ENCODE measurements around the gene MYH16. TPM values are rescaled to one million over a fixed set of nuclear protein-coding genes. Genes with fewer than 3 reads are reported as not detected.

MYH16 gene
- total and polyA plus RNA-seq, 9 of the 15 experiments (the other 6 are each of a cell fraction or from before 2014, with no cell fraction given), result 0.09 TPM; not detected in 8

DNA sequence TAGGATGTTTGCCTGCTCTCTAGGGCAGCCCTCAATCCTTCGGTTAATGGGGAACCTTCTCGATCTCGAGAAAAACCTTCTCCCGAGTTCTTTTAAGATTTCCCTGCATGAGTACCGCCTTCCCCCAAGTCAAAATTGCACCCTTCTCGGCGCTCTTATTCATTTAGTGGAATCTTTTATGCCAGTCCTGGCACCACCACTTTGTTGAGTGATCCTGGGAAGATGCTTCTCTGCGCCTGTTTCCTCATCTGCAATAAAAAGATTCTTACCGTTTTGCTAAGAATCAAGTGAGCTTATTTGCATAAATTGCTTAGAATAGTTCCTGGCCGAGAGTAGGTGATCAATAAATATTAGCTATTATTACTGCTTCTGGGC, 53.8 kb downstream of the MYH16 start (continued):
- TF ChIP-seq, protein P1, sequence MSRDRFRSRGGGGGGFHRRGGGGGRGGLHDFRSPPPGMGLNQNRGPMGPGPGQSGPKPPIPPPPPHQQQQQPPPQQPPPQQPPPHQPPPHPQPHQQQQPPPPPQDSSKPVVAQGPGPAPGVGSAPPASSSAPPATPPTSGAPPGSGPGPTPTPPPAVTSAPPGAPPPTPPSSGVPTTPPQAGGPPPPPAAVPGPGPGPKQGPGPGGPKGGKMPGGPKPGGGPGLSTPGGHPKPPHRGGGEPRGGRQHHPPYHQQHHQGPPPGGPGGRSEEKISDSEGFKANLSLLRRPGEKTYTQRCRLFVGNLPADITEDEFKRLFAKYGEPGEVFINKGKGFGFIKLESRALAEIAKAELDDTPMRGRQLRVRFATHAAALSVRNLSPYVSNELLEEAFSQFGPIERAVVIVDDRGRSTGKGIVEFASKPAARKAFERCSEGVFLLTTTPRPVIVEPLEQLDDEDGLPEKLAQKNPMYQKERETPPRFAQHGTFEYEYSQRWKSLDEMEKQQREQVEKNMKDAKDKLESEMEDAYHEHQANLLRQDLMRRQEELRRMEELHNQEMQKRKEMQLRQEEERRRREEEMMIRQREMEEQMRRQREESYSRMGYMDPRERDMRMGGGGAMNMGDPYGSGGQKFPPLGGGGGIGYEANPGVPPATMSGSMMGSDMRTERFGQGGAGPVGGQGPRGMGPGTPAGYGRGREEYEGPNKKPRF (IDR thresholded peaks at IDR 0.05; ENCODE audit: low read depth, low read length), result no peak
- no peak for TF ChIP-seq CTBP1 (IDR thresholded peaks at IDR 0.05; ENCODE audit: borderline replicate concordance)
- no peak for TF ChIP-seq EP300 (IDR thresholded peaks at IDR 0.05; ENCODE audit: low read length)
- TF ChIP-seq TARDBP (IDR thresholded peaks at IDR 0.05), result no peak
- no peak for TF ChIP-seq NR2C2 (CRISPR knock-in tag; IDR thresholded peaks at IDR 0.05)
- no peak for TF ChIP-seq NR2C2 (tag; IDR thresholded peaks at IDR 0.05)
- no peak for TF ChIP-seq JUNB (CRISPR knock-in tag; conservative IDR thresholded peaks at IDR 0.05)
- TF ChIP-seq ZNF3 (CRISPR knock-in tag; IDR thresholded peaks at IDR 0.05), result no peak
- peak; percentile 97 for TF ChIP-seq ZKSCAN8 (CRISPR knock-in tag; IDR thresholded peaks at IDR 0.05)
- no peak for TF ChIP-seq TEAD2 (tag; IDR thresholded peaks at IDR 0.05)
- no peak for TF ChIP-seq ZNF239 (CRISPR knock-in tag; IDR thresholded peaks at IDR 0.05)
- TF ChIP-seq, protein P2, sequence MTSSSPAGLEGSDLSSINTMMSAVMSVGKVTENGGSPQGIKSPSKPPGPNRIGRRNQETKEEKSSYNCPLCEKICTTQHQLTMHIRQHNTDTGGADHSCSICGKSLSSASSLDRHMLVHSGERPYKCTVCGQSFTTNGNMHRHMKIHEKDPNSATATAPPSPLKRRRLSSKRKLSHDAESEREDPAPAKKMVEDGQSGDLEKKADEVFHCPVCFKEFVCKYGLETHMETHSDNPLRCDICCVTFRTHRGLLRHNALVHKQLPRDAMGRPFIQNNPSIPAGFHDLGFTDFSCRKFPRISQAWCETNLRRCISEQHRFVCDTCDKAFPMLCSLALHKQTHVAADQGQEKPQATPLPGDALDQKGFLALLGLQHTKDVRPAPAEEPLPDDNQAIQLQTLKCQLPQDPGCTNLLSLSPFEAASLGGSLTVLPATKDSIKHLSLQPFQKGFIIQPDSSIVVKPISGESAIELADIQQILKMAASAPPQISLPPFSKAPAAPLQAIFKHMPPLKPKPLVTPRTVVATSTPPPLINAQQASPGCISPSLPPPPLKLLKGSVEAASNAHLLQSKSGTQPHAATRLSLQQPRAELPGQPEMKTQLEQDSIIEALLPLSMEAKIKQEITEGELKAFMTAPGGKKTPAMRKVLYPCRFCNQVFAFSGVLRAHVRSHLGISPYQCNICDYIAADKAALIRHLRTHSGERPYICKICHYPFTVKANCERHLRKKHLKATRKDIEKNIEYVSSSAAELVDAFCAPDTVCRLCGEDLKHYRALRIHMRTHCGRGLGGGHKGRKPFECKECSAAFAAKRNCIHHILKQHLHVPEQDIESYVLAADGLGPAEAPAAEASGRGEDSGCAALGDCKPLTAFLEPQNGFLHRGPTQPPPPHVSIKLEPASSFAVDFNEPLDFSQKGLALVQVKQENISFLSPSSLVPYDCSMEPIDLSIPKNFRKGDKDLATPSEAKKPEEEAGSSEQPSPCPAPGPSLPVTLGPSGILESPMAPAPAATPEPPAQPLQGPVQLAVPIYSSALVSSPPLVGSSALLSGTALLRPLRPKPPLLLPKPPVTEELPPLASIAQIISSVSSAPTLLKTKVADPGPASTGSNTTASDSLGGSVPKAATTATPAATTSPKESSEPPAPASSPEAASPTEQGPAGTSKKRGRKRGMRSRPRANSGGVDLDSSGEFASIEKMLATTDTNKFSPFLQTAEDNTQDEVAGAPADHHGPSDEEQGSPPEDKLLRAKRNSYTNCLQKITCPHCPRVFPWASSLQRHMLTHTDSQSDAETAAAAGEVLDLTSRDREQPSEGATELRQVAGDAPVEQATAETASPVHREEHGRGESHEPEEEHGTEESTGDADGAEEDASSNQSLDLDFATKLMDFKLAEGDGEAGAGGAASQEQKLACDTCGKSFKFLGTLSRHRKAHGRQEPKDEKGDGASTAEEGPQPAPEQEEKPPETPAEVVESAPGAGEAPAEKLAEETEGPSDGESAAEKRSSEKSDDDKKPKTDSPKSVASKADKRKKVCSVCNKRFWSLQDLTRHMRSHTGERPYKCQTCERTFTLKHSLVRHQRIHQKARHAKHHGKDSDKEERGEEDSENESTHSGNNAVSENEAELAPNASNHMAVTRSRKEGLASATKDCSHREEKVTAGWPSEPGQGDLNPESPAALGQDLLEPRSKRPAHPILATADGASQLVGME (CRISPR knock-in tag; IDR thresholded peaks at IDR 0.05), result no peak
- no peak for TF ChIP-seq JUN (IDR thresholded peaks at IDR 0.05; ENCODE audit: borderline replicate concordance, low read depth, low read length)
- 0 out of 2 replicates have a peak, but pooled peaks have one; percentile 3 for TF ChIP-seq JUN (CRISPR knock-in tag; IDR thresholded peaks at IDR 0.05; ENCODE audit: borderline replicate concordance)
- TF ChIP-seq TGIF2 (CRISPR knock-in tag; IDR thresholded peaks at IDR 0.05), result no peak
- TF ChIP-seq PRPF4 (IDR thresholded peaks at IDR 0.05; ENCODE audit: insufficient read depth, low read depth, low read length, poor library complexity, severe bottlenecking), result peak; percentile 1
- no peak for TF ChIP-seq ZNF324 (CRISPR knock-in tag; IDR thresholded peaks at IDR 0.05)

Data from K562 (cell line).